ENCODE results near the gene TMC6. TPM values are rescaled to one million over a fixed set of nuclear protein-coding genes. Genes with fewer than 3 reads are reported as not detected.
A peak's percentile ranks its signal among the peaks of the same experiment; 100 is the strongest.

TMC6 gene
- total and polyA plus RNA-seq, 2 of the 4 experiments (the other 2 are of a cell fraction), result 0.19 TPM; not detected in 1

- Histone ChIP-seq H2AFZ (replicated peaks; ENCODE audit: low read length, poor library complexity) (peak overlapping the region; percentile 14), H3K4me1 (ENCODE audit: control insufficient read depth, insufficient read depth, low read length) (peaks cover 2% of the 10 kb centered on the region; the same call in 1 of the 2 replicates), H3K79me1 (ENCODE audit: low read depth in 1 of 2, low read length in 2 of 2) (no peaks in the 10 kb centered on the region), H2AK5ac (ENCODE audit: low read depth, low read length) (no peak overlapping the region), H3K36me3 (ENCODE audit: control insufficient read depth, insufficient read depth, low read length) (no peaks in the 10 kb centered on the region), H3K4me3 (ENCODE audit: insufficient read depth, low read depth, low read length) (no peak overlapping the region), H4K8ac (ENCODE audit: low read depth in 2 of 2, low read length in 2 of 2) (no peak overlapping the region), H4K91ac (ENCODE audit: insufficient read depth, low read depth, low read length) (no peak overlapping the region), H3K4me2 (ENCODE audit: low read depth, low read length) (no peak overlapping the region), H3K23ac (ENCODE audit: low read depth, low read length) (no peak overlapping the region), H3K9me3 (ENCODE audit: control insufficient read depth, insufficient read depth, low read length) (no peaks in the 10 kb centered on the region), H2BK120ac (ENCODE audit: low read depth, low read length) (no peak overlapping the region), H2AK9ac (replicated peaks; ENCODE audit: low read depth, low read length, poor library complexity) (no peak overlapping the region), H3K14ac (replicated peaks; ENCODE audit: low read depth, low read length) (no peak overlapping the region), H4K5ac (ENCODE audit: low read depth, low read length) (no peak overlapping the region), H3K27me3 (ENCODE audit: control insufficient read depth, insufficient read depth, low read length) (peaks cover 84% of the 10 kb centered on the region), H4K20me1 (ENCODE audit: insufficient read depth, low read length) (no peaks in the 10 kb centered on the region; the same call in 1 of the 2 replicates), H3K27ac (ENCODE audit: insufficient read depth, low read length) (no peak overlapping the region), H3K9me1 (ENCODE audit: insufficient read depth, low read length) (no peaks in the 10 kb centered on the region), H3K18ac (ENCODE audit: low read depth, low read length) (no peak overlapping the region), H2BK20ac (ENCODE audit: low read depth, low read length) (no peak overlapping the region), H3K9ac (ENCODE audit: low read depth, low read length) (no peak overlapping the region), H3K56ac (ENCODE audit: extremely low read depth, insufficient read depth, low read length) (no peak overlapping the region), H2BK15ac (ENCODE audit: low read depth, low read length) (no peak overlapping the region), H3K4ac (ENCODE audit: low read depth, low read length) (no peak overlapping the region), H2BK5ac (ENCODE audit: low read depth, low read length, poor library complexity, severe bottlenecking) (no peak overlapping the region)
- ChIA-PET CTCF (no interaction called here), POLR2A (ENCODE audit: unreplicated experiment) (no interaction called here)
- in situ Hi-C loops (cut with MboI; ENCODE audit: low sequenced_read_pairs) (no loop called here), dilution Hi-C loops (cut with HindIII; ENCODE audit: low sequenced_read_pairs, unreplicated experiment) (no loop called here), intact Hi-C loops (cut with micrococcal nuclease) (no loop called here)
- DNase-seq, result no peak
- ATAC-seq (ENCODE audit: low read depth), result peak; percentile 21
- no TSS peak for BruUV-seq (replicated peaks)
- WGBS, 2 experiments (ENCODE audit: extremely low coverage in 2 of 2, insufficient read length in 1 of 2), result 19% methylated on average over 34 of the region's 74 CpGs; no CpG with 5 or more reads in 1 of the 2 experiments
- TF ChIP-seq MAFK (IDR thresholded peaks at IDR 0.05; ENCODE audit: low read depth, low read length), result no peak
Observed at GRCh38 chr17:78131172-78132083, 2.9 kb upstream of the TMC6 start.

All from IMR-90 (cell line).